GM12878 (cell line): ENCODE results near the gene CDR2L. TPM values are rescaled to one million over a fixed set of nuclear protein-coding genes. Genes with fewer than 3 reads are reported as not detected.

Experiments used
- ATAC-seq: fragments of 200-7000 bp; cut with Tn5 transposase; 3 replicates; pipeline ENCODE4 v1.9.1; 2020; ENCODE audit warnings: mild to moderate bottlenecking, moderate library complexity
- BruUV-seq: library from RNA; stranded (reverse); fragments of 400-500 nt; replicated peaks from 2 replicates; lab custom pipeline; 2021; lab: Mats Ljungman, UMichigan
- CTCF ChIA-PET: fragments of 300-600 bp; sonication (Branson Sonifier 250); formaldehyde crosslinking; extraction: SDS; loops from one replicate; lab custom pipeline; 2021; ENCODE audit warnings: inconsistent platforms; lab: Yijun Ruan, JAX
- POLR2A ChIA-PET: fragments of 350-600 bp; formaldehyde crosslinking; extraction: SDS; loops from one replicate; lab custom pipeline; 2021; ENCODE audit warnings: inconsistent platforms; lab: Charles Lee
- RAD21 ChIA-PET: fragments of 300-600 bp; sonication (Branson Sonifier 250); formaldehyde crosslinking; loops from one replicate; lab custom pipeline; 2023; ENCODE audit warnings: antibody characterized with exemption; ENCODE audit not compliant: unreplicated experiment; lab: Charles Lee
- SMC1A ChIA-PET: fragments of 300-600 bp; sonication (Branson Sonifier 250); formaldehyde crosslinking; loops from one replicate; lab custom pipeline; 2023; ENCODE audit not compliant: unreplicated experiment, uncharacterized antibody; lab: Charles Lee
- DNase-seq: peaks from one replicate; pipeline ENCODE4 v3.0.0-alpha.2; 2011; ENCODE audit warnings: low read depth, low spot score
- FAIRE-seq: peaks from 3 replicates; lab custom pipeline; 2011; peaks lifted over from hg19 to GRCh38; lab: Jason Lieb, UNC
- H2AFZ ChIP-seq: 2 replicates; pipeline ENCODE4 v1.6.0; 2011; ENCODE audit warnings: low read depth, low read length, control low read depth; ENCODE audit not compliant: control insufficient read depth
- H3K27ac ChIP-seq: 2 replicates; pipeline ENCODE4 v1.5.1; 2011; ENCODE audit warnings: control low read depth; ENCODE audit not compliant: control insufficient read depth, insufficient read depth
- H3K27me3 ChIP-seq, 2 experiments: replicated peaks in 1 of 2; 2 replicates each; pipeline versions ENCODE4 v1.6.0 to v1.6.1; 2011; ENCODE audit warnings: low read length in 1 of 2; ENCODE audit not compliant: control insufficient read depth in 2 of 2, insufficient read depth in 2 of 2
- H3K36me3 ChIP-seq, 2 experiments: 2 replicates each; pipeline ENCODE4 v1.5.1; 2011; ENCODE audit warnings: low read length in 1 of 2; ENCODE audit not compliant: control insufficient read depth in 2 of 2, insufficient read depth in 2 of 2
- H3K4me1 ChIP-seq: 2 replicates; pipeline ENCODE4 v1.6.1; 2011; ENCODE audit warnings: mild to moderate bottlenecking, low read length, moderate library complexity, mixed read lengths; ENCODE audit not compliant: control insufficient read depth, insufficient read depth
- H3K4me2 ChIP-seq: 2 replicates; pipeline ENCODE4 v1.6.0; 2011; ENCODE audit warnings: control low read depth; ENCODE audit not compliant: control insufficient read depth, insufficient read depth
- H3K4me3 ChIP-seq: fragments of 200-600 bp; sonication (generic); 2 replicates; pipeline ENCODE4 v1.5.1; 2016
- H3K79me2 ChIP-seq: 2 replicates; pipeline ENCODE4 v1.6.0; 2011; ENCODE audit warnings: low read length; ENCODE audit not compliant: control insufficient read depth, insufficient read depth
- H3K9ac ChIP-seq: 2 replicates; pipeline ENCODE4 v1.8.0; 2011; ENCODE audit warnings: low read length, control low read depth, mixed read lengths; ENCODE audit not compliant: control insufficient read depth, insufficient read depth
- H3K9me3 ChIP-seq: replicated peaks from 3 replicates; pipeline ENCODE4 v1.5.1; 2011; ENCODE audit warnings: mild to moderate bottlenecking, low read length; ENCODE audit not compliant: control insufficient read depth, insufficient read depth
- H4K20me1 ChIP-seq: 2 replicates; pipeline ENCODE4 v1.6.0; 2011; ENCODE audit not compliant: control insufficient read depth, insufficient read depth
- BCL3 ChIP-seq: IDR thresholded peaks from 2 replicates; pipeline ENCODE4 v1.6.1; 2011; ENCODE audit warnings: borderline replicate concordance, low read depth, mild to moderate bottlenecking, moderate library complexity, low read length; ENCODE audit not compliant: insufficient read depth, poor library complexity, severe bottlenecking
- CBFB ChIP-seq: IDR thresholded peaks from 2 replicates; pipeline ENCODE4 v1.6.1; 2016; ENCODE audit warnings: antibody characterized with exemption, low read depth
- CREB1 ChIP-seq: IDR thresholded peaks from 2 replicates; pipeline ENCODE4 v1.6.1; 2012; ENCODE audit warnings: low read depth, mild to moderate bottlenecking, inconsistent platforms
- EED ChIP-seq: sonication (generic); IDR thresholded peaks from 2 replicates; pipeline ENCODE4 v1.6.1; 2016; ENCODE audit warnings: antibody characterized with exemption, low read depth
- HSF1 ChIP-seq: fragments of 150-350 bp; IDR thresholded peaks from 2 replicates; pipeline ENCODE4 v1.6.1; 2014; ENCODE audit warnings: mild to moderate bottlenecking, low read depth, low read length
- IKZF1 ChIP-seq: fragments of 450-650 bp; conservative IDR thresholded peaks from 2 replicates; pipeline ENCODE4 v1.6.1; 2017; ENCODE audit warnings: antibody characterized with exemption, mild to moderate bottlenecking
- IRF4 ChIP-seq: IDR thresholded peaks from 2 replicates; pipeline ENCODE4 v1.6.1; 2011; ENCODE audit warnings: low read depth, low read length
- MEF2B ChIP-seq: fragments of 450-650 bp; IDR thresholded peaks from 2 replicates; pipeline ENCODE4 v1.6.1; 2018; ENCODE audit warnings: mild to moderate bottlenecking, moderate library complexity; ENCODE audit not compliant: partially characterized antibody, poor library complexity, severe bottlenecking
- MTA2 ChIP-seq: fragments of 450-650 bp; IDR thresholded peaks from 2 replicates; pipeline ENCODE4 v1.6.1; 2016; ENCODE audit warnings: low read depth, mild to moderate bottlenecking, moderate library complexity
- NR2C1 ChIP-seq: fragments of 450-650 bp; IDR thresholded peaks from 2 replicates; pipeline ENCODE4 v1.6.1; 2017; ENCODE audit warnings: antibody characterized with exemption, mild to moderate bottlenecking, moderate library complexity
- NR2F1 ChIP-seq: fragments of 450-650 bp; conservative IDR thresholded peaks from 2 replicates; pipeline ENCODE4 v1.6.1; 2017; ENCODE audit warnings: mild to moderate bottlenecking
- PAX5 ChIP-seq: IDR thresholded peaks from 2 replicates; pipeline ENCODE4 v1.6.1; 2011; ENCODE audit warnings: low read depth, low read length, borderline replicate concordance
- PKNOX1 ChIP-seq: fragments of 450-650 bp; IDR thresholded peaks from 2 replicates; pipeline ENCODE4 v1.6.1; 2016; ENCODE audit warnings: mild to moderate bottlenecking
- POLR2AphosphoS5 ChIP-seq: IDR thresholded peaks from 2 replicates; pipeline ENCODE4 v1.6.1; 2011; ENCODE audit warnings: mild to moderate bottlenecking, low read length, inconsistent platforms
- SIX5 ChIP-seq: IDR thresholded peaks from 2 replicates; pipeline ENCODE4 v1.6.1; 2011; ENCODE audit warnings: mild to moderate bottlenecking, low read depth, low read length, moderate library complexity; ENCODE audit not compliant: severe bottlenecking
- STAT1 ChIP-seq: fragments of 450-650 bp; conservative IDR thresholded peaks from 2 replicates; pipeline ENCODE4 v1.6.1; 2014; ENCODE audit warnings: antibody characterized with exemption, mild to moderate bottlenecking
- USF1 ChIP-seq: IDR thresholded peaks from 2 replicates; pipeline ENCODE4 v1.6.1; 2011; ENCODE audit warnings: borderline replicate concordance, low read depth, mild to moderate bottlenecking, moderate library complexity, mixed read lengths, low read length; ENCODE audit not compliant: insufficient read depth; ENCODE audit errors: extremely low read length
- USF2 ChIP-seq: IDR thresholded peaks from 2 replicates; pipeline ENCODE4 v1.6.1; 2011; ENCODE audit warnings: low read depth, low read length, improper control_type of control experiment, borderline replicate concordance
- ZNF217 ChIP-seq: fragments of 450-650 bp; IDR thresholded peaks from 2 replicates; pipeline ENCODE4 v1.6.1; 2017; ENCODE audit warnings: antibody characterized with exemption, mild to moderate bottlenecking
- WGBS: methylation state at CpG from one replicate; pipeline ENCODE4 v1.1.6; 2016; ENCODE audit warnings: low lambda C conversion rate; ENCODE audit not compliant: insufficient replicate concordance, insufficient coverage; ENCODE audit errors: missing lambda C conversion rate; 5-methylcytosine and 5-hydroxymethylcytosine counted together
- in situ Hi-C: fragments of 300-500 bp; cut with MboI; formaldehyde crosslinking; loops from 9 replicates; pipeline ENCODE4 v1.14.3; 2018; ENCODE audit warnings: mixed read lengths
- intact Hi-C: fragments of 100-400 bp; cut with micrococcal nuclease; formaldehyde crosslinking; loops from one replicate; pipeline ENCODE4 v1.14.2; 2022; ENCODE audit not compliant: unreplicated experiment
- polyA plus RNA-seq, 11 experiments: library from polyadenylated mRNA; depleted of rRNA in 4 of 11; unstranded in 6 of 11; stranded (reverse) in 5 of 11; fragments of >200 nt; fragmentation: Nextera tagmentation in 4 of 11; fragmentation: Illumina TruSeq in 1 of 11; extraction: Ambion mirVana in 4 of 11; extraction: Trizol in 1 of 11; gene quantifications; 1 replicate in 1 of 11; 2 replicates in 10 of 11; pipeline versions ENCODE4 v1.2.1 to v1.2.3, GENCODE V29; 2011 to 2016; ENCODE audit warnings: inconsistent platforms in 2 of 11, missing spikeins in 2 of 11, low read depth in 1 of 11
- total RNA-seq, 4 experiments: library from RNA; depleted of rRNA in 3 of 4; stranded (reverse); fragments of >200 nt in 3 of 4; fragmentation: Illumina TruSeq in 1 of 4; extraction: Trizol in 1 of 4; gene quantifications; 2 replicates each; pipeline versions ENCODE4 v1.2.1 to v1.2.3, GENCODE V29; 2013 to 2021

Gene CDR2L
- total and polyA plus RNA-seq, 10 of the 15 experiments (the other 5 are each of a cell fraction or from before 2014, with no cell fraction given) = 0.03 to 0.18 (median 0.04) TPM; not detected in 6

GRCh38 chr17:74945543-74945942 lies 41.9 kb upstream of the CDR2L start:
- peak overlapping the region; percentile 12; the same call in 1 of the 2 replicates for H3K4me3 ChIP-seq
- CTCF ChIA-PET = interaction anchor here (0.8 to 2.9 kb wide), 7 partner anchors 12 to 83 kb away, joined by 3 to 15 read pairs (median 4); partner anchors contain the start of gene OTOP2
- 1% methylated on average over 6 of the region's 6 CpGs for WGBS
- FAIRE-seq = peak; percentile 93
- RAD21 ChIA-PET = interaction anchor here (1.0 to 1.4 kb wide), 6 partner anchors 11 to 325 kb away, joined by 3 to 10 read pairs (median 4); partner anchors contain the start of gene MIF4GD
- peak; percentile 48 for DNase-seq
- SMC1A ChIA-PET = interaction anchor here (1.0 to 2.7 kb wide), 4 partner anchors 10 to 22 kb away, joined by 4 to 13 read pairs (median 5); partner anchors contain the start of genes OTOP2 and USH1G
- intact Hi-C loops = no loop called here
- H4K20me1 ChIP-seq = no peaks in the 10 kb centered on the region
- ATAC-seq = peak; percentile 97
- in situ Hi-C loops = no loop called here
- POLR2A ChIA-PET = no interaction called here
- BruUV-seq = no TSS peak
- H3K36me3 ChIP-seq = no peaks in the 10 kb centered on the region
- no peaks in the 10 kb centered on the region; a peak in 1 of 4 replicates for H3K27me3 ChIP-seq
- H3K9ac ChIP-seq = peak overlapping the region; percentile 10; the same call in 1 of the 2 replicates
- H3K4me1 ChIP-seq = peaks cover 6% of the 10 kb centered on the region; the same call in 1 of the 2 replicates
- H3K4me2 ChIP-seq = peak overlapping the region; percentile 36
- H3K27ac ChIP-seq = no peak overlapping the region
- no peaks in the 10 kb centered on the region for H3K79me2 ChIP-seq
- H3K9me3 ChIP-seq = no peaks in the 10 kb centered on the region
- H2AFZ ChIP-seq = peak overlapping the region; percentile 57
- TF ChIP-seq SIX5 (peak; percentile 18), PAX5 (peak; percentile 59; the same call in 1 of the 2 replicates), IRF4 (0 out of 2 replicates have a peak, but pooled peaks have one; percentile 43), MEF2B (peak; percentile 58), NR2F1 (peak; percentile 98), POLR2AphosphoS5 (0 out of 2 replicates have a peak, but pooled peaks have one; percentile 31), PKNOX1 (peak; percentile 73), USF1 (peak; percentile 44), BCL3 (no peak), MTA2 (peak; percentile 28; the same call in 1 of the 2 replicates), USF2 (peak; percentile 36; the same call in 1 of the 2 replicates), STAT1 (no peak), ZNF217 (no peak), CREB1 (peak; percentile 45; the same call in 1 of the 2 replicates), HSF1 (no peak), IKZF1 (peak; percentile 61), EED (peak; percentile 44; the same call in 1 of the 2 replicates), CBFB (no peak), NR2C1 (peak; percentile 88)
